Erythroblast (primary cell): ENCODE measurements around the gene TM9SF1.
A peak's percentile ranks its signal among the peaks of the same experiment; 100 is the strongest.
"Not testable (repeated sequence)": the region's sequence is repeated elsewhere in the genome, so short reads cannot be mapped to it uniquely, and the experiment has no call there.

Source experiments
- DNase-seq, 2 experiments: peaks; one replicate each; lab custom pipeline; 2025; lab: John Stamatoyannopoulos, UW
- GATA1 ChIP-seq: IDR thresholded peaks from 2 replicates; pipeline ENCODE4 v1.6.1; 2011; ENCODE audit warnings: low read depth, mild to moderate bottlenecking, control low read depth, low read length, moderate library complexity
- POLR2A ChIP-seq: IDR thresholded peaks from 2 replicates; pipeline ENCODE4 v1.6.1; 2011; ENCODE audit warnings: mild to moderate bottlenecking, low read length

TM9SF1 gene

GRCh38 chr14:24213866-24214662 lies 18.8 kb upstream of the TM9SF1 start:
- TF ChIP-seq POLR2A: no peak
- no peak for TF ChIP-seq GATA1
- peak in 1 of 2 experiments; percentile 27 for DNase-seq

- peak; percentile 97 to 98 for DNase-seq
- TF ChIP-seq POLR2A: peak; percentile 99
- TF ChIP-seq GATA1: no peak
These were observed 18.0 kb upstream of the TM9SF1 start, which contains the start of gene CHMP4A for GRCh38 chr14:24212924-24213865. Gene CHMP4A (minus strand): TSS chr14:24213488. CDS start chr14:24213439, 49 bp downstream.

DNA sequence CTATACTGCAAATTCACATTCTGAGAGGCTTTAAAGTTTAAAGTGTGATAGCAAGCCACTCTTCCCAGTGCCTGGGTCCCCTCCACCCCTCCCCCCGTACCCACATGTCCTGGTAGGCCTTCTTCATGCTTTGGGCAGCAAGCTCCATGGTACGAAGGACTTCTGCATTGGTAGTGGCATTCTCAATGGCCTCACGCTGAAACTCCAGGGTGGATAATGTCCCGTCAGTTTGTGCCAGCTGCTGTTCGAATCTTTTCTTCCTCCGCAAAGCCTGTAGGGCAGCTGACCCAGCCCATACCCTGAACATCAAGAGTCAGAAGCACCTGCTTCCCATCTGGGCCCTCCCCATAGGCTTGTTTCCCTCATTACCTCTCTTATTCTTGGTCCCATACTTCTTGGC lies 16.1 kb upstream of the TM9SF1 start:
- TF ChIP-seq POLR2A (no peak), GATA1 (no peak)
- DNase-seq: no peak

- DNase-seq: no peak
- no peak for TF ChIP-seq POLR2A
- no peak for TF ChIP-seq GATA1
These were observed 12.4 kb upstream of the TM9SF1 start for GRCh38 chr14:24207625-24208024.

DNA sequence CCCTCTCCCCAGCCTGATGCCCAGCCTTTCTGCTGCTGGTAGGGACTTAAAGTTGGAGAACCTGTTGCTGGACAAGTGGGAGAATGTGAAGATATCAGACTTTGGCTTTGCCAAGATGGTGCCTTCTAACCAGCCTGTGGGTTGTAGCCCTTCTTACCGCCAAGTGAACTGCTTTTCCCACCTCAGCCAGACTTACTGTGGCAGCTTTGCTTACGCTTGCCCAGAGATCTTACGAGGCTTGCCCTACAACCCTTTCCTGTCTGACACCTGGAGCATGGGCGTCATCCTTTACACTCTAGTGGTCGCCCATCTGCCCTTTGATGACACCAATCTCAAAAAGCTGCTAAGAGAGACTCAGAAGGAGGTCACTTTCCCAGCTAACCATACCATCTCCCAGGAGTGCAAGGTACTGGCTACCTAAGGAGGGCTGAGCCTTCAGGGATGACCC lies 11.9 kb upstream of the TM9SF1 start:
- no peak for TF ChIP-seq GATA1
- no peak for TF ChIP-seq POLR2A
- DNase-seq: no peak

DNA sequence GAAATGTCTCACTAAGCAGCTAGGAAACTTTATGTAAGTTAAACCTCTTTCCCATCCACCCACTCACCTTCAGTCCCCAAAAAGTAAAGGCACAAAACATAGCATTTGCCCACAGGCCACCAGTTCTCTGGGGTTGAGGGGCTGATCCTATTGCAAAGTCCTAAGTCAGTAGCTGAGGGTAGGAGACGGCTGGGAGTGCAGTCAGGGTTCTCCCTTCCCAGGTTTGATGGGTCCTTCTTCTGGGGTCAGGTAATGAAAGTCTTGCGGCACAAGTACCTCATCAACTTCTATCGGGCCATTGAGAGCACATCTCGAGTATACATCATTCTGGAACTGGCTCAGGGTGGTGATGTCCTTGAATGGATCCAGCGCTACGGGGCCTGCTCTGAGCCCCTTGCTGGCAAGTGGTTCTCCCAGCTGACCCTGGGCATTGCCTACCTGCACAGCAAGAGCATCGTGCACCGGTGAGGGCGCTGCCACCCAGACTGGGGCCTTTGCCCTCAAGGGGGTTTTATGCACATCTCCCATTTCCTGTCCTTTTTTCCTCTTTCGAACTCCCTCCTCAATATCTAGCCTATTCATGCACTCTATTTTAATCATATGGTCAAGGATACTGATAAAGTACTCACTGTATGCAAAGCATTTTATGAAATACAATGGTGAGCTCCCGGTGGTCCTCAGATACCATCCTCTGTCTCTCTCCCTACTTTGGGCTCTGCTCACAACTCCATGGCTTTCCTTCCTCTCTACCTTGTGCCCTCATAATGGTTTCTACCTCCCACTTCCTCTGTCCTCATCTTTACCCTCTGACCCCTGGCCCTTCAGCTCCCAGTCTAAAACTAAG lies 11.2 kb upstream of the TM9SF1 start:
- no peak for TF ChIP-seq GATA1
- no peak for TF ChIP-seq POLR2A
- DNase-seq: no peak

DNA sequence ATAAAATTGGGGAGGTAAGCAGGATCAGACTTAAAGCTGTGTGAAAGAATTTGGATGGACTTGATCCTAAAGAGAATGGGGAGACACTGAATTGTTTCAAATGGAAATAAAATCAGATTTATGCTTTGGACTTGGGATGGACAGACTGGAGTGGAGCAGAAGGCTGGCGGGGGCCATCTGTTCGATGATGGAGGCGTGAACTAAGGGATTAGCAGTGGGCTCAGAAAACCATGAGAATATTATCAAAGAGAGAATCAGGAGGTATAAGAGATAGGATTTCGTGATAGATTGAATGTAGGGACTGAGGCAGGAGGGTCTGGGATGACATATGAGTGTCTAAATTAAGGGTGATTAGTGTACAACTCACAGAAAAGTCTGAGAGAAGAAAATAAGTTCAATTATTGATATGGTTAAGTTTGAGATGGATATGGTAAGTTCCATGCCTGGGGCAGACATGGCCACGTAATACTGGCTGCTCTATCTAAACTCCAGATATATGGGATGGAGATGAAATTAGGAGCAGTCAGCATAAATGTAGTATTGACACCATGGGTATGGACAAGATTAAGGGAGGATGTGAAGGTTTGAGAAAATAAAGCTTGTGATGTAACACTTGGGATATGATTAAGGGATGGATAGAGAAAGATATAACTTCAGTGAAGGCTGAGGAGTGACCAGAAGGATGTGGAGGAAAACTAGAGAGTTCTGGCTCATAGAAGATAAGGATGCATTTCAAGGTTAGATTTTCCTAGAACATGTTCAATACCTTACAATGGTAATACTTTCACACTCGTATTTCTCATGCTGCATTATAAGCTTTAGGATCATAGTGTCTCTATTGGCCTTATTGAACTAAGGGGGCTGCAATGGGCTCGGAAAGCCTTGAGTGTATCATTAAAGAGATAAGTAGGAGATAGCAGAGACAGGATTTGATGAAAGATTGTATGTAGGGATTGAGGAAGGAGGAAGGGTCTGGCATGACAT lies 9.2 kb upstream of the TM9SF1 start:
- no peak for DNase-seq
- TF ChIP-seq GATA1 (no peak), POLR2A (no peak)

- not testable (repeated sequence) for DNase-seq
These were observed 8.1 kb upstream of the TM9SF1 start for GRCh38 chr14:24203249-24203886.

DNA sequence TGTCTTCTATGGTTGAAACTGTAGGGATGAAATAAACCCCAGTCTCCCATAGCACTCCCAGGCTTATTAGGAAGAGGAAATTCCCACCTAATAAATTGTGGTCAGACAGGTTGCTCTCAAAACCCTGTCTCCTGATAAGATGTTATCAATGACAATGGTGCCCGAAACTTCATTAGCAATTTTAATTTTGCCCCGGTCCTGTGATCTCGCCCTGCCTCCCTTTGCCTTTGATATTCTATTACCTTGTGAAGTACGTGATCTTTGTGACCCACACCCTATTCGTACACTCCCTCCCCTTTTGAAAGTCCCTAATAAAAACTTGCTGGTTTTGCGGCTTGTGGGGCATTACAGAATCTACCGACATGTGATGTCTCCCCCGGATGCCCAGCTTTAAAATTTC lies 7.3 kb upstream of the TM9SF1 start:
- DNase-seq: not testable (repeated sequence)

GRCh38 chr14:24198814-24199524 lies 3.7 kb upstream of the TM9SF1 start:
- DNase-seq: no peak
- TF ChIP-seq POLR2A (no peak), GATA1 (no peak)

GRCh38 chr14:24197056-24197450 lies 1.8 kb upstream of the TM9SF1 start:
- TF ChIP-seq GATA1 (no peak), POLR2A (no peak)
- DNase-seq: peak; percentile 32 to 52
